NCI-H1694 (cell line): Measurements from ENCODE around the gene BCHE.

Experiments
- DNase-seq: peaks from one replicate; lab custom pipeline; 2025; lab: John Stamatoyannopoulos, UW

The BCHE gene

GRCh38 chr3:165749821-165750220 is 87.4 kb downstream of the BCHE start:
- no peak for DNase-seq

- DNase-seq, result no peak
These were observed 88.0 kb downstream of the BCHE start for GRCh38 chr3:165749241-165749640.

GRCh38 chr3:165748094-165748493 is 89.1 kb downstream of the BCHE start:
- no peak for DNase-seq

GRCh38 chr3:165746874-165747273 is 90.3 kb downstream of the BCHE start:
- DNase-seq, result no peak

GRCh38 chr3:165744025-165744424 is 93.2 kb downstream of the BCHE start:
- DNase-seq, result no peak

- DNase-seq, result no peak
These were observed 94.9 kb downstream of the BCHE start for GRCh38 chr3:165742351-165742750.

GRCh38 chr3:165729756-165730155 is 107.5 kb downstream of the BCHE start:
- no peak for DNase-seq

- no peak for DNase-seq
These were observed 108.3 kb downstream of the BCHE start for GRCh38 chr3:165728924-165729323.

GRCh38 chr3:165725296-165725695 is 111.9 kb downstream of the BCHE start:
- no peak for DNase-seq
